Neural cell (in vitro differentiated cells): ENCODE measurements around the gene PHIP. TPM values are rescaled to one million over a fixed set of nuclear protein-coding genes. Genes with fewer than 3 reads are reported as not detected.
"Not testable (repeated sequence)": the region's sequence is repeated elsewhere in the genome, so short reads cannot be mapped to it uniquely, and the experiment has no call there.

Experiments used
- H2AFZ ChIP-seq: fragments of 200-600, 300-800 bp; sonication (generic), shearing (Covaris generic); 2 replicates; pipeline ENCODE4 v1.6.0; 2014; ENCODE audit warnings: low read depth, mild to moderate bottlenecking, antibody characterized with exemption, low read length, moderate library complexity
- H3F3A ChIP-seq: fragments of 200-600 bp; shearing (Covaris generic); 2 replicates; pipeline ENCODE4 v1.6.1; 2016; ENCODE audit warnings: mild to moderate bottlenecking, moderate library complexity, mixed read lengths, antibody characterized with exemption, low read length; ENCODE audit not compliant: insufficient read depth, poor library complexity, severe bottlenecking
- H3K27ac ChIP-seq: fragments of 200-600, 300-800 bp; sonication (generic), shearing (Covaris generic); 2 replicates; pipeline ENCODE4 v1.5.1; 2014; ENCODE audit warnings: mild to moderate bottlenecking, low read length, moderate library complexity
- H3K27me3 ChIP-seq: fragments of 300-800, 200-600 bp; sonication (generic), shearing (Covaris generic); 2 replicates; pipeline ENCODE4 v1.6.0; 2014; ENCODE audit warnings: mild to moderate bottlenecking, low read depth, low read length, moderate library complexity; ENCODE audit not compliant: insufficient read depth
- H3K36me3 ChIP-seq: fragments of 300-800, 200-600 bp; sonication (generic), shearing (Covaris generic); 2 replicates; pipeline ENCODE4 v1.5.1; 2014; ENCODE audit warnings: mild to moderate bottlenecking, antibody characterized with exemption, low read length, moderate library complexity; ENCODE audit not compliant: insufficient read depth
- H3K4me2 ChIP-seq: fragments of 300-800, 200-600 bp; sonication (generic), shearing (Covaris generic); 2 replicates; pipeline ENCODE4 v1.6.0; 2014; ENCODE audit warnings: mild to moderate bottlenecking, low read length
- H3K4me3 ChIP-seq: fragments of 300-800, 200-600 bp; sonication (generic), shearing (Covaris generic); 2 replicates; pipeline ENCODE4 v1.5.1; 2014; ENCODE audit warnings: mild to moderate bottlenecking, low read length, moderate library complexity
- H3K79me2 ChIP-seq: fragments of 200-600 bp; shearing (Covaris generic); replicated peaks from 2 replicates; pipeline ENCODE4 v1.6.0; 2014; ENCODE audit warnings: mild to moderate bottlenecking, low read length, moderate library complexity; ENCODE audit not compliant: insufficient read depth
- H3K9ac ChIP-seq: fragments of 300-800, 200-600 bp; sonication (generic), shearing (Covaris generic); 2 replicates; pipeline ENCODE4 v1.6.1; 2016; ENCODE audit warnings: mild to moderate bottlenecking, low read length, mixed read lengths
- H3K9me2 ChIP-seq: fragments of 200-600 bp; shearing (Covaris generic); 2 replicates; pipeline ENCODE4 v1.6.1; 2016; ENCODE audit warnings: mild to moderate bottlenecking, low read length, mixed read lengths; ENCODE audit not compliant: insufficient read depth
- H3K9me3 ChIP-seq: fragments of 200-600, 300-800 bp; sonication (generic), shearing (Covaris generic); 2 replicates; pipeline ENCODE4 v1.6.1; 2016; ENCODE audit warnings: mild to moderate bottlenecking, mixed run types, low read length, moderate library complexity, mixed read lengths
- H4K20me1 ChIP-seq: fragments of 200-600 bp; shearing (Covaris generic); 2 replicates; pipeline ENCODE4 v1.6.1; 2016; ENCODE audit warnings: mild to moderate bottlenecking, mixed run types; ENCODE audit not compliant: insufficient read depth
- EP300 ChIP-seq: fragments of 450-650 bp; conservative IDR thresholded peaks from 2 replicates; pipeline ENCODE4 v1.6.1; 2014; ENCODE audit warnings: antibody characterized with exemption, mild to moderate bottlenecking, moderate library complexity; ENCODE audit not compliant: poor library complexity, severe bottlenecking
- EZH2 ChIP-seq: fragments of 200-600, 300-800 bp; shearing (Covaris generic), sonication (generic); IDR thresholded peaks from 2 replicates; pipeline ENCODE4 v1.6.1; 2014; ENCODE audit warnings: antibody characterized with exemption, low read length, borderline replicate concordance, mild to moderate bottlenecking; ENCODE audit not compliant: insufficient read depth, poor library complexity, severe bottlenecking
- MXI1 ChIP-seq: fragments of 450-650 bp; conservative IDR thresholded peaks from 2 replicates; pipeline ENCODE4 v1.6.1; 2014; ENCODE audit warnings: antibody characterized with exemption, mild to moderate bottlenecking; ENCODE audit not compliant: poor library complexity, severe bottlenecking
- POLR2AphosphoS5 ChIP-seq: IDR thresholded peaks from 2 replicates; pipeline ENCODE4 v1.6.1; 2012
- RAD21 ChIP-seq: fragments of 450-650 bp; conservative IDR thresholded peaks from 2 replicates; pipeline ENCODE4 v1.6.1; 2014; ENCODE audit warnings: antibody characterized with exemption, mild to moderate bottlenecking, moderate library complexity
- SMC3 ChIP-seq: fragments of 450-650 bp; conservative IDR thresholded peaks from 2 replicates; pipeline ENCODE4 v1.6.1; 2014; ENCODE audit warnings: antibody characterized with exemption, mild to moderate bottlenecking, moderate library complexity; ENCODE audit not compliant: poor library complexity
- TAF1 ChIP-seq: IDR thresholded peaks from 2 replicates; pipeline ENCODE4 v1.6.1; 2012; ENCODE audit warnings: low read depth
- polyA plus RNA-seq: library from polyadenylated mRNA; depleted of rRNA; stranded (reverse); fragments of >200 nt; gene quantifications from 2 replicates; pipeline ENCODE4 v1.2.3, GENCODE V29; 2014
- TF ChIP-seq, protein P1 (sequence below): IDR thresholded peaks from 2 replicates; pipeline ENCODE4 v1.6.1; 2012; ENCODE audit warnings: borderline replicate concordance
- TF ChIP-seq, protein P2 (sequence below): fragments of 450-650 bp; IDR thresholded peaks from 2 replicates; pipeline ENCODE4 v1.5.1; 2014; ENCODE audit warnings: antibody characterized with exemption, mild to moderate bottlenecking, moderate library complexity; ENCODE audit not compliant: poor library complexity, severe bottlenecking

Gene PHIP
- polyA plus RNA-seq, 1 donor from 2014 or later: 50.8 TPM

DNA sequence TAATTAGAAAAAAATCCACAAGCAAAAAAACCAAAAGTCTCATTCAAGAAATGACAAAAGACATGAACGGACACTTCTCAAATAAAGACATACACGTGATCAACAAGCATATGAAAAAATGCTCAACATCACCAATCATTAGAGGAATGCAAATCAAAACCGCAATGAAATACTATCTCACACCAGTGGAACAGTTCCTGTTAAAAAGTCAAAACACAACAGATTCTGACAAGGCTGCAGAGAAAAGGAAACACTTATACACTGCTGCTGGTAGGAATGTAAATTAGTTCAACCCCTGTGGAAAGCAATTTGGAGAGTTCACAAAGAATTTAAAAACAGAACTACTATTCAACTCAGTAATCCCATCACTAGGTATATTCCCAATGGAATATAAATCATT lies 152.7 kb downstream of the PHIP start:
- TF ChIP-seq EZH2 (no peak), SMC3 (no peak), POLR2AphosphoS5 (no peak), MXI1 (no peak), TAF1 (no peak), RAD21 (no peak)
- TF ChIP-seq, protein P1, sequence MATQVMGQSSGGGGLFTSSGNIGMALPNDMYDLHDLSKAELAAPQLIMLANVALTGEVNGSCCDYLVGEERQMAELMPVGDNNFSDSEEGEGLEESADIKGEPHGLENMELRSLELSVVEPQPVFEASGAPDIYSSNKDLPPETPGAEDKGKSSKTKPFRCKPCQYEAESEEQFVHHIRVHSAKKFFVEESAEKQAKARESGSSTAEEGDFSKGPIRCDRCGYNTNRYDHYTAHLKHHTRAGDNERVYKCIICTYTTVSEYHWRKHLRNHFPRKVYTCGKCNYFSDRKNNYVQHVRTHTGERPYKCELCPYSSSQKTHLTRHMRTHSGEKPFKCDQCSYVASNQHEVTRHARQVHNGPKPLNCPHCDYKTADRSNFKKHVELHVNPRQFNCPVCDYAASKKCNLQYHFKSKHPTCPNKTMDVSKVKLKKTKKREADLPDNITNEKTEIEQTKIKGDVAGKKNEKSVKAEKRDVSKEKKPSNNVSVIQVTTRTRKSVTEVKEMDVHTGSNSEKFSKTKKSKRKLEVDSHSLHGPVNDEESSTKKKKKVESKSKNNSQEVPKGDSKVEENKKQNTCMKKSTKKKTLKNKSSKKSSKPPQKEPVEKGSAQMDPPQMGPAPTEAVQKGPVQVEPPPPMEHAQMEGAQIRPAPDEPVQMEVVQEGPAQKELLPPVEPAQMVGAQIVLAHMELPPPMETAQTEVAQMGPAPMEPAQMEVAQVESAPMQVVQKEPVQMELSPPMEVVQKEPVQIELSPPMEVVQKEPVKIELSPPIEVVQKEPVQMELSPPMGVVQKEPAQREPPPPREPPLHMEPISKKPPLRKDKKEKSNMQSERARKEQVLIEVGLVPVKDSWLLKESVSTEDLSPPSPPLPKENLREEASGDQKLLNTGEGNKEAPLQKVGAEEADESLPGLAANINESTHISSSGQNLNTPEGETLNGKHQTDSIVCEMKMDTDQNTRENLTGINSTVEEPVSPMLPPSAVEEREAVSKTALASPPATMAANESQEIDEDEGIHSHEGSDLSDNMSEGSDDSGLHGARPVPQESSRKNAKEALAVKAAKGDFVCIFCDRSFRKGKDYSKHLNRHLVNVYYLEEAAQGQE: no peak
- TF ChIP-seq, protein P2, sequence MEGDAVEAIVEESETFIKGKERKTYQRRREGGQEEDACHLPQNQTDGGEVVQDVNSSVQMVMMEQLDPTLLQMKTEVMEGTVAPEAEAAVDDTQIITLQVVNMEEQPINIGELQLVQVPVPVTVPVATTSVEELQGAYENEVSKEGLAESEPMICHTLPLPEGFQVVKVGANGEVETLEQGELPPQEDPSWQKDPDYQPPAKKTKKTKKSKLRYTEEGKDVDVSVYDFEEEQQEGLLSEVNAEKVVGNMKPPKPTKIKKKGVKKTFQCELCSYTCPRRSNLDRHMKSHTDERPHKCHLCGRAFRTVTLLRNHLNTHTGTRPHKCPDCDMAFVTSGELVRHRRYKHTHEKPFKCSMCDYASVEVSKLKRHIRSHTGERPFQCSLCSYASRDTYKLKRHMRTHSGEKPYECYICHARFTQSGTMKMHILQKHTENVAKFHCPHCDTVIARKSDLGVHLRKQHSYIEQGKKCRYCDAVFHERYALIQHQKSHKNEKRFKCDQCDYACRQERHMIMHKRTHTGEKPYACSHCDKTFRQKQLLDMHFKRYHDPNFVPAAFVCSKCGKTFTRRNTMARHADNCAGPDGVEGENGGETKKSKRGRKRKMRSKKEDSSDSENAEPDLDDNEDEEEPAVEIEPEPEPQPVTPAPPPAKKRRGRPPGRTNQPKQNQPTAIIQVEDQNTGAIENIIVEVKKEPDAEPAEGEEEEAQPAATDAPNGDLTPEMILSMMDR: no peak
- Histone ChIP-seq H4K20me1 (no peaks in the 10 kb centered on the region), H3K27ac (no peak overlapping the region), H3K4me2 (no peak overlapping the region), H3K36me3 (no peaks in the 10 kb centered on the region), H2AFZ (no peak overlapping the region), H3K9ac (no peak overlapping the region), H3F3A (no peaks in the 10 kb centered on the region), H3K79me2 (no peaks in the 10 kb centered on the region), H3K9me3 (no peaks in the 10 kb centered on the region), H3K9me2 (no peaks in the 10 kb centered on the region), H3K4me3 (no peak overlapping the region), H3K27me3 (no peaks in the 10 kb centered on the region)

DNA sequence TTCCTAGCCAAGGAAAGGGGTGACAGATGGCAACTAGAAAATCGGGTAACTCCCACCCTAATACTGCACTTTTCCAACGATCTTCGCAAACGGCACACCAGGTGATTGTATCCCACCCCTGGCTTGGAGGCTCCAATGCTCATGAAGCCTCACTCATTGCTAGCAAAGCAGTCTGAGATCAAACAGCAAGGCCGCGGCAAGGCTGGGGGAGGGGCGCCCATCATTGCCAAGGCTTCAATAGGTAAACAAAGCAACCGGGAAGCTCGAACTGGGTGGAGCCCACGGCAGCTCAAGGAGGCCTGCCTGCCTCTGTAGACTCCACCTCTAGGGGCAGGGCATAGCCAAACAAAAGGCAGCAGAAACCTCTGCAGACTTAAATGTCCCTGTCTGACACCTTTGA lies 156.9 kb downstream of the PHIP start:
- not testable (repeated sequence) for H4K20me1 ChIP-seq, H3K9me3 ChIP-seq, H3K27me3 ChIP-seq, H3K4me2 ChIP-seq, H3F3A ChIP-seq, H2AFZ ChIP-seq, H3K36me3 ChIP-seq, H3K9me2 ChIP-seq, H3K79me2 ChIP-seq, H3K27ac ChIP-seq, H3K4me3 ChIP-seq, H3K9ac ChIP-seq

DNA sequence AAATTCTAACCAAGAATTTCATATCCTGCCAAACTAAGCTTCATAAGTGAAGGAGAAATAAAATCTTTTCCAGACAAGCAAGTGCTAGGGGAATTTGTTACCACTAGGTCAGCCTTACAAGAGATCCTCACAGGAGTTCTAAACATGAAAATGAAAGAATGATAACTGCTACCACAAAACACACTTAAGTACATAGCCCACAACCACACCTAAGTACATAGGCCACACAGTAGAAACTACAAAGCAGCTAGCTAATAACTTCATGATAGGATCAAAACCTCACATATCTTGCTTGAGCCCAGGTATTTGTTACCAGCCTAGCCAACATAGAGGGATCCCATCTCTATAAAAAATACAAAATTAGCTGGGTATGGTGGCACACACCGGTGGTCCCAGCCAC lies 160.3 kb downstream of the PHIP start:
- Histone ChIP-seq H3K27me3 (no peaks in the 10 kb centered on the region), H3K36me3 (no peaks in the 10 kb centered on the region), H3K9me2 (no peaks in the 10 kb centered on the region), H3F3A (no peaks in the 10 kb centered on the region), H2AFZ (no peak overlapping the region), H3K9me3 (peaks cover 5% of the 10 kb centered on the region), H4K20me1 (no peaks in the 10 kb centered on the region), H3K4me3 (no peak overlapping the region), H3K27ac (no peak overlapping the region), H3K79me2 (no peaks in the 10 kb centered on the region), H3K9ac (no peak overlapping the region), H3K4me2 (no peak overlapping the region)
- no peak for TF ChIP-seq SMC3
- TF ChIP-seq RAD21: no peak
- TF ChIP-seq, protein P1: no peak
- TF ChIP-seq EZH2: no peak
- no peak for TF ChIP-seq EP300
- TF ChIP-seq, protein P2: no peak
- TF ChIP-seq TAF1: no peak
- no peak for TF ChIP-seq MXI1
